ENCODE results near the gene EGLN2.
"Not testable (repeated sequence)": the region's sequence is repeated elsewhere in the genome, so short reads cannot be mapped to it uniquely, and the experiment has no call there.

Gene EGLN2

DNA sequence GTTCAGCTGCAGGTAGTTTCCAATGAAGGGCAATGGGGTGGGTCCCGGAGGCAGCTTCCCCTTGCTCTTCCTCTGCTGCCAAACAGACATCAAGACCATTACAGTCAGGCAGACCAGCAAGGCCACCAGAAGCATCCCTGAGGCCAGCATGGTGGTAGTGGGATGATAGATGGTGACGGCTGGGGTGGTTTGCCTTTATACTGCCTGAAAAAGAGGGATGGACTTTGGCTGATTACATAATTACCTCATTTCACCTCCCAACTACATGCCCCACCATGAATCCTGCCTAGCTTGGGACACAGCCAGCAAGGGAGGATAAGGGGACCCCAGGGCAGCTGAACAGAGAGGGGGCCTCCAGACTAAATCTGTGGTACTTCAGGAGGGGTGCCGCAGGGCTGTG is 51.3 kb downstream of the EGLN2 start, which contains the start of gene CYP2A6:
Gene CYP2A6 (minus strand): TSS at position 171 of the 400 bp plus-strand sequence. CDS start 21 bp downstream, at position 150.
- not testable (repeated sequence) for DNase-seq

DNA sequence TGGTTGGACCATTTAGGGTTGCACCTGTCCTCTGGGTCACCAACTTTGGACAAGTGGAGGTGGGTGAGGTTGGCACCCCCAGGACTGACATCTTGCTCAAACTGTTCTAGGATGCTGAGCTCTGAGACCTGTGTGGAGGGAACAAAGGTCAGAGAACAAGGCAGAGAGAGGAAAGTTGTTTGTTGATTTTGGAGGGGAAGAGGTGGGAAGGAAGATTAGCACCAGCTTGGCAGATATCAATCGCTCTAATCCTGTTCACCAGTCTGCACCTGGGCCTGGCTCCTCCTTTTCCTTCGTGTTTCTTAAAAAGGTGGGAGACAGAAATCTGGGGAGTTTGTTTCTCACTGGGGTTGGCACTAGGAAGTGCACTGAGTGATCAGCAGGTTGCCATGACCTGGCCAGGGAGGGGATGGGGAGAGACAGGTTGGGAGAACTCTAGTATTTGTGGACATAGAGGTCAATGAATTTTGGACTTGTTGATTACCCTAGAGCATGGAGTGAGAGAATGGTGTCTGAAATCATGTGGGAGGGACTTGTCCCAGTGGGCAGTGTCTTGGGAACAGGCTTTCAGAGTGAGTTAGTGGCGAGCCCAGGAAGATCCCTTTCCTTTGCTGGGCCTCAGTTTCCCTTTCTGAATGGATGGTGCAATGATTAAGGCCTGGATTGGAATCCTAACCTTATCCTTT is 53.6 kb downstream of the EGLN2 start:
- DNase-seq: not testable (repeated sequence)
